ENCODE data around the gene RAPGEF2.

The RAPGEF2 gene

GRCh38 chr4:159346681-159347080 lies 243.8 kb downstream of the RAPGEF2 start:
- H2AFZ ChIP-seq (ENCODE audit: low read depth, low read length, severe bottlenecking): no peak overlapping the region
- TF ChIP-seq EZH2phosphoT487 (conservative IDR thresholded peaks at IDR 0.05; ENCODE audit: low read length): no peak
- TF ChIP-seq CTCF (IDR thresholded peaks at IDR 0.05; ENCODE audit: insufficient read depth, low read length, poor library complexity, severe bottlenecking): no peak
- H3K27ac ChIP-seq (ENCODE audit: low read depth, low read length): no peak overlapping the region
- H3K9me3 ChIP-seq (ENCODE audit: insufficient read depth, low read length): no peaks in the 10 kb centered on the region
- no peaks in the 10 kb centered on the region for H3K79me2 ChIP-seq (ENCODE audit: insufficient read depth, low read length)
- no peaks in the 10 kb centered on the region for H3K27me3 ChIP-seq (ENCODE audit: low read length)
- H3K36me3 ChIP-seq (ENCODE audit: low read length): no peaks in the 10 kb centered on the region
- no peaks in the 10 kb centered on the region for H3F3A ChIP-seq (ENCODE audit: insufficient read depth)
- no peaks in the 10 kb centered on the region for H3K9me2 ChIP-seq (replicated peaks; ENCODE audit: insufficient read depth, low read length)
- H3K4me3 ChIP-seq (ENCODE audit: insufficient read depth, low read length, poor library complexity, severe bottlenecking): no peak overlapping the region
- H3K9ac ChIP-seq (ENCODE audit: low read length): no peak overlapping the region
- H3K4me2 ChIP-seq (ENCODE audit: low read depth, low read length, poor library complexity, severe bottlenecking): no peak overlapping the region
- H4K20me1 ChIP-seq (ENCODE audit: low read depth, low read length): no peaks in the 10 kb centered on the region

- no peak for TF ChIP-seq EZH2phosphoT487 (conservative IDR thresholded peaks at IDR 0.05; ENCODE audit: low read length)
- no peak for TF ChIP-seq CTCF (IDR thresholded peaks at IDR 0.05; ENCODE audit: insufficient read depth, low read length, poor library complexity, severe bottlenecking)
- no peak overlapping the region for H3K4me2 ChIP-seq (ENCODE audit: low read depth, low read length, poor library complexity, severe bottlenecking)
- H3K4me3 ChIP-seq (ENCODE audit: insufficient read depth, low read length, poor library complexity, severe bottlenecking): no peak overlapping the region
- no peak overlapping the region for H3K9ac ChIP-seq (ENCODE audit: low read length)
- H3F3A ChIP-seq (ENCODE audit: insufficient read depth): no peaks in the 10 kb centered on the region
- H4K20me1 ChIP-seq (ENCODE audit: low read depth, low read length): no peaks in the 10 kb centered on the region
- H3K9me2 ChIP-seq (replicated peaks; ENCODE audit: insufficient read depth, low read length): no peaks in the 10 kb centered on the region
- H3K36me3 ChIP-seq (ENCODE audit: low read length): no peaks in the 10 kb centered on the region
- no peaks in the 10 kb centered on the region for H3K79me2 ChIP-seq (ENCODE audit: insufficient read depth, low read length)
- H3K27me3 ChIP-seq (ENCODE audit: low read length): no peaks in the 10 kb centered on the region
- no peak overlapping the region for H3K27ac ChIP-seq (ENCODE audit: low read depth, low read length)
- no peaks in the 10 kb centered on the region for H3K9me3 ChIP-seq (ENCODE audit: insufficient read depth, low read length)
- no peak overlapping the region for H2AFZ ChIP-seq (ENCODE audit: low read depth, low read length, severe bottlenecking)
Observed at GRCh38 chr4:159347813-159348212, 244.9 kb downstream of the RAPGEF2 start.

- Histone ChIP-seq H3K9me3 (ENCODE audit: insufficient read depth, low read length) (no peaks in the 10 kb centered on the region), H3K9ac (ENCODE audit: low read length) (no peak overlapping the region), H3K4me3 (ENCODE audit: insufficient read depth, low read length, poor library complexity, severe bottlenecking) (no peak overlapping the region), H3F3A (ENCODE audit: insufficient read depth) (no peaks in the 10 kb centered on the region), H3K9me2 (replicated peaks; ENCODE audit: insufficient read depth, low read length) (no peaks in the 10 kb centered on the region), H2AFZ (ENCODE audit: low read depth, low read length, severe bottlenecking) (no peak overlapping the region), H3K27me3 (ENCODE audit: low read length) (no peaks in the 10 kb centered on the region), H3K79me2 (ENCODE audit: insufficient read depth, low read length) (no peaks in the 10 kb centered on the region), H3K4me2 (ENCODE audit: low read depth, low read length, poor library complexity, severe bottlenecking) (no peak overlapping the region), H3K36me3 (ENCODE audit: low read length) (no peaks in the 10 kb centered on the region), H4K20me1 (ENCODE audit: low read depth, low read length) (no peaks in the 10 kb centered on the region), H3K27ac (ENCODE audit: low read depth, low read length) (no peak overlapping the region)
- TF ChIP-seq EZH2phosphoT487 (conservative IDR thresholded peaks at IDR 0.05; ENCODE audit: low read length) (no peak), CTCF (IDR thresholded peaks at IDR 0.05; ENCODE audit: insufficient read depth, low read length, poor library complexity, severe bottlenecking) (no peak)
Observed at GRCh38 chr4:159349332-159349731, 246.5 kb downstream of the RAPGEF2 start.
